GM21825 (cell line): ENCODE results near the gene MRPL17.

Experiments
- ATAC-seq: cut with Tn5 transposase; IDR thresholded peaks from one replicate; pipeline ENCODE4 v1.9.1; 2021; ENCODE audit warnings: mild to moderate bottlenecking, moderate library complexity; ENCODE audit not compliant: unreplicated experiment

The MRPL17 gene

DNA sequence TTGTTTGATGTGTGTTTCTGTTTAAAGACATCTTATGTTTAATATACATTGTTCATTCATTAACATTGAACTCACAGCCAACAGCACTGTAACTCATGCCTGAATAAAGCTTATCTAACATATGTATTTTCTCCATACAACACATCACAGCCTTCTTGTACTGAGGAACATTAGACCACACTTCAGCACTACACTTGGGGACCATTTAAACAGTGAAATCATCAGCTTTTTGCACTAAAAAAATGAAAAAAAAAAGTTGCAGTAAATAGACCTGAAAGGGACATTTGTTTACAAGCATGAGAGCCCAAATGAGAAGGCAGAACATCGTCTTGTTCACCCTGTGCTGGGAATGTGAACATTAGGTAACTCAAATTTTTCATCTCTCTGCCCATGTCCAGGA is 48.6 kb downstream of the MRPL17 start:
- ATAC-seq = no peak

DNA sequence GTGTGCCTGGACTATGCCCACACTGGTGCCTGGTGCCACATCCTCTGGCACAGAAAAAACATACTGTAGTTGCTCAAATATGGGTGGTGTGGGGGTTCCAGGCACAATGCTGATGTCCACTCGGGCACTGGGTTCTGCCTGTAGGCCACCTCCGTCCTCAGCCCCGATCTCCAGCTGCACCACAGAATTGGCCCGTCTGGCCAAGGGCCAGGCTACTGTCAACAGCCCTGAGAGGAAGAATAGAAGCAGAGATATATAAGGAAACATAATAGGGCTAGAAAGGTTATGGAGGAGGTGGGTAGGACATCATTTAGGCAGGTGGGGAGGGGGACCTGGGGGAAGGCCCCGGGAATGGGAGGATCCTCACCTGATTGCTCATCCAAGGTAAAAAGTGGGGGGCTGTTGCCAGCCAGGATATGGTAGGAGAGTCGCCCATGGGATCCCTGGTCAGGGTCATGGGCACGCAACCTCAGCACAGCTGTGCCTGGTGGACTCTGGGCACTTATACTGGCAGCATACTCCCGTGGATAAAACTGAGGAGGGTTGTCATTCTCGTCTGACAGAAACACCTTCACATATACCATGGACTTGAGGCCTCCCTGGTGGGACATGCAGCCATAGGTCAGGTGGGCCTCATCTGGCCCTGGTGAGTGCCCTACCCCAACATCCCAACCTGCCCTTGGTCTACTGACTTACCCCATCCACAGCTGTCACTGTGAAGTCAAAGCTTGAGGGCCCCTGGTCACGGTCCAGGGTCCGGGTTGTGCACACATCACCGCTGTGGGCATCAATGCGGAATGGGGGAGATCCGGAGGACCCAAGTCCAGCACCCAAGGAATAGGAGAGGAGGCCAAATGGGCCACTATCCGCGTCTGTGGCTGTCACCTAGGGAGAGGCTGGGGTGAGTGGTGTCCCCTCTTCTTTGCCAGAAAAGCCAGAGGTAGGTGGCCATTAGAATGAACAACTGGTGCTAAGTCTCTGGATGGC is 49.4 kb downstream of the MRPL17 start:
- ATAC-seq = no peak

DNA sequence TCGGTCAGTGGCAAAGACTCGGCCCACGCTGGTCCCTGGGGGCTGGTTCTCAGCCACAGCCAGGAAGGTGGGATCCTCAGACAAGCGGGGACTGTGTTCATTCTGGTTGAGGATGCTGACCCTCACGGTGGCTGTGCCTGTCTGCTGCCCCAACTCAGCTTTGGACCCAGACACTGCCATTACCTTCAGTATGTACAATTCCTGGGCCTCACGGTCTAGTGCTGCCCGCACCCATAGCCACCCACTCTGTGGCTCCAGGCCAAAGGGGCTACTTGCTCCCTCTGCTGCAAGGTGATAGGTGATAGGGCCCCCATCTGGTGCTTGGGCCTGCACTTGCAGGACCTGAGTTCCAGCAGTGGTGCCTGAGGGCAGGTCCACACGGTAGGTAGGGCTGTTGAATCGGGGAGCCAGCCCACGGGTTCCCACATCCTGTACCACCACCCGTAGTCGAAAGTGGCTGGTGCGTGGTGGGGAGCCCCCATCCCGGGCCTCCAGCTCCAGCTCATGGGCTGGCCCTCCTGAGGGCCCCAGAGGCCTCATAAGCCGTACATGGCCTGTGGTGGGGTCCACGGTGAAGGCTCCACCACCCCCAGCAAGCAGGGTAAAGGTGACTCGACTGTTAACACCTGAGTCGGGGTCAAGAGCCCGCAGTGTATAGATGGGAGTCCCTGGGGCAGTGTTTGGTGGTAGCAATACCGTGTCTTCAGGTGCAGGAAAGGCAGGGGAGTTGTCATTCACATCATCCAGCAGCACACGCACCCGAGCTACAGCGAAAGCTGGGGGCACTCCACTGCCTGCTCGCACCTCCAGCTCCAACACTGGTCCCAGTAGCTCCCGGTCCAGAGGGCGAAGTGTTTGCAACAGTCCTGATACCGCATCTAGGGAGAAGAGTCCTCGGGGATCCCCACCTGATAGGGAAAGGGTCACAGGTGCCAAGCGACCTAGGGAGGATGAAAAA is 50.7 kb downstream of the MRPL17 start:
- no peak for ATAC-seq

- ATAC-seq = no peak
Observed at GRCh38 chr11:6631361-6631890, 51.7 kb downstream of the MRPL17 start.

GRCh38 chr11:6630632-6631291 is 52.4 kb downstream of the MRPL17 start:
- ATAC-seq = no peak
